Neural cell (in vitro differentiated cells): ENCODE results near the gene MISFA. TPM values are rescaled to one million over a fixed set of nuclear protein-coding genes. Genes with fewer than 3 reads are reported as not detected.

Experiments
- H2AFZ ChIP-seq: fragments of 200-600, 300-800 bp; sonication (generic), shearing (Covaris generic); 2 replicates; pipeline ENCODE4 v1.6.0; 2014; ENCODE audit warnings: low read depth, mild to moderate bottlenecking, antibody characterized with exemption, low read length, moderate library complexity
- H3F3A ChIP-seq: fragments of 200-600 bp; shearing (Covaris generic); 2 replicates; pipeline ENCODE4 v1.6.1; 2016; ENCODE audit warnings: mild to moderate bottlenecking, moderate library complexity, mixed read lengths, antibody characterized with exemption, low read length; ENCODE audit not compliant: insufficient read depth, poor library complexity, severe bottlenecking
- H3K27ac ChIP-seq: fragments of 200-600, 300-800 bp; sonication (generic), shearing (Covaris generic); 2 replicates; pipeline ENCODE4 v1.5.1; 2014; ENCODE audit warnings: mild to moderate bottlenecking, low read length, moderate library complexity
- H3K27me3 ChIP-seq: fragments of 300-800, 200-600 bp; sonication (generic), shearing (Covaris generic); 2 replicates; pipeline ENCODE4 v1.6.0; 2014; ENCODE audit warnings: mild to moderate bottlenecking, low read depth, low read length, moderate library complexity; ENCODE audit not compliant: insufficient read depth
- H3K36me3 ChIP-seq: fragments of 300-800, 200-600 bp; sonication (generic), shearing (Covaris generic); 2 replicates; pipeline ENCODE4 v1.5.1; 2014; ENCODE audit warnings: mild to moderate bottlenecking, antibody characterized with exemption, low read length, moderate library complexity; ENCODE audit not compliant: insufficient read depth
- H3K4me2 ChIP-seq: fragments of 300-800, 200-600 bp; sonication (generic), shearing (Covaris generic); 2 replicates; pipeline ENCODE4 v1.6.0; 2014; ENCODE audit warnings: mild to moderate bottlenecking, low read length
- H3K4me3 ChIP-seq: fragments of 300-800, 200-600 bp; sonication (generic), shearing (Covaris generic); 2 replicates; pipeline ENCODE4 v1.5.1; 2014; ENCODE audit warnings: mild to moderate bottlenecking, low read length, moderate library complexity
- H3K79me2 ChIP-seq: fragments of 200-600 bp; shearing (Covaris generic); replicated peaks from 2 replicates; pipeline ENCODE4 v1.6.0; 2014; ENCODE audit warnings: mild to moderate bottlenecking, low read length, moderate library complexity; ENCODE audit not compliant: insufficient read depth
- H3K9ac ChIP-seq: fragments of 300-800, 200-600 bp; sonication (generic), shearing (Covaris generic); 2 replicates; pipeline ENCODE4 v1.6.1; 2016; ENCODE audit warnings: mild to moderate bottlenecking, low read length, mixed read lengths
- H3K9me2 ChIP-seq: fragments of 200-600 bp; shearing (Covaris generic); 2 replicates; pipeline ENCODE4 v1.6.1; 2016; ENCODE audit warnings: mild to moderate bottlenecking, low read length, mixed read lengths; ENCODE audit not compliant: insufficient read depth
- H3K9me3 ChIP-seq: fragments of 200-600, 300-800 bp; sonication (generic), shearing (Covaris generic); 2 replicates; pipeline ENCODE4 v1.6.1; 2016; ENCODE audit warnings: mild to moderate bottlenecking, mixed run types, low read length, moderate library complexity, mixed read lengths
- H4K20me1 ChIP-seq: fragments of 200-600 bp; shearing (Covaris generic); 2 replicates; pipeline ENCODE4 v1.6.1; 2016; ENCODE audit warnings: mild to moderate bottlenecking, mixed run types; ENCODE audit not compliant: insufficient read depth
- EP300 ChIP-seq: fragments of 450-650 bp; conservative IDR thresholded peaks from 2 replicates; pipeline ENCODE4 v1.6.1; 2014; ENCODE audit warnings: antibody characterized with exemption, mild to moderate bottlenecking, moderate library complexity; ENCODE audit not compliant: poor library complexity, severe bottlenecking
- EZH2 ChIP-seq: fragments of 200-600, 300-800 bp; shearing (Covaris generic), sonication (generic); IDR thresholded peaks from 2 replicates; pipeline ENCODE4 v1.6.1; 2014; ENCODE audit warnings: antibody characterized with exemption, low read length, borderline replicate concordance, mild to moderate bottlenecking; ENCODE audit not compliant: insufficient read depth, poor library complexity, severe bottlenecking
- MXI1 ChIP-seq: fragments of 450-650 bp; conservative IDR thresholded peaks from 2 replicates; pipeline ENCODE4 v1.6.1; 2014; ENCODE audit warnings: antibody characterized with exemption, mild to moderate bottlenecking; ENCODE audit not compliant: poor library complexity, severe bottlenecking
- POLR2AphosphoS5 ChIP-seq: IDR thresholded peaks from 2 replicates; pipeline ENCODE4 v1.6.1; 2012
- RAD21 ChIP-seq: fragments of 450-650 bp; conservative IDR thresholded peaks from 2 replicates; pipeline ENCODE4 v1.6.1; 2014; ENCODE audit warnings: antibody characterized with exemption, mild to moderate bottlenecking, moderate library complexity
- SMC3 ChIP-seq: fragments of 450-650 bp; conservative IDR thresholded peaks from 2 replicates; pipeline ENCODE4 v1.6.1; 2014; ENCODE audit warnings: antibody characterized with exemption, mild to moderate bottlenecking, moderate library complexity; ENCODE audit not compliant: poor library complexity
- TAF1 ChIP-seq: IDR thresholded peaks from 2 replicates; pipeline ENCODE4 v1.6.1; 2012; ENCODE audit warnings: low read depth
- polyA plus RNA-seq: library from polyadenylated mRNA; depleted of rRNA; stranded (reverse); fragments of >200 nt; gene quantifications from 2 replicates; pipeline ENCODE4 v1.2.3, GENCODE V29; 2014
- TF ChIP-seq, protein P1 (sequence below): fragments of 450-650 bp; IDR thresholded peaks from 2 replicates; pipeline ENCODE4 v1.5.1; 2014; ENCODE audit warnings: antibody characterized with exemption, mild to moderate bottlenecking, moderate library complexity; ENCODE audit not compliant: poor library complexity, severe bottlenecking
- TF ChIP-seq, protein P2 (sequence below): IDR thresholded peaks from 2 replicates; pipeline ENCODE4 v1.6.1; 2012; ENCODE audit warnings: borderline replicate concordance

Gene MISFA
- polyA plus RNA-seq, 1 donor from 2014 or later: 6.0 TPM

DNA sequence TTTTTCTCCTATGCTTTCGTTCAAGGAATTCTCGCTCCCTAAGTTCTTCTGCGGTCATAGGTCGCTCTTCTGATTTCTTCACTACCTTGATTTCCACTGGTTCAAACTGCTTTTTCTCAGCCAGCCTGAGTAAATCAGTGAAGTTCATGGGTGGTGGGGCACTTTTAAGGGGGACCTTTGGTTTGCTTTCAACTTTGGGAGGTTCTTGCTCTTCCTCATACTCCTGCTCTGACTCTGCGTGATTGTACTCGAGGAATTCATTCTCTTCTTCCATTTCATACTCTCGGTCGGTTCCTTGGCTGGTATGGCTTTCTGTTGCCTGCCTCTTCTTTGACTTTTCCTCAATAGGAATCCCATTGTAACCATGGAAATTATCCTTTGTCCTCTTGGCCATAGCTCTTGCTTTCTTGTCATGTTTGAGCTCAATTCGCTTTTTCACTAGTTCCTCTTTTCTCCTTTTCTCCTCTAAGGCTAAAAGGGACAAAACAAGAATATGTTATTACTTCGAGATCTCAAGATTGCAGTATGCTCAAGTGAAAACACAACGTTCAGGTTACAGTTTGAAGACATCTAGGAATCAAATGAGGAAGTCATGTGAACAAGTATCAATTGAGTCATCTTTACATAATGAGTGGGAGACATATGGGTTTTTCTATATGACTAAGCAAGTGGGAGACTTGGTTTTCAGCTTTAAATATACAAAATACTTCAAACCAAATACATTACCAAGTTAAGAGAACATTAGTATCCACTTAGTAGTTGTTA lies 16.2 kb downstream of the MISFA start:
- Histone ChIP-seq H3K9me2 (no peaks in the 10 kb centered on the region), H3K27me3 (no peaks in the 10 kb centered on the region), H3K36me3 (peaks cover 15% of the 10 kb centered on the region), H2AFZ (no peak overlapping the region), H3K4me3 (no peak overlapping the region), H3K27ac (no peak overlapping the region), H4K20me1 (no peaks in the 10 kb centered on the region), H3K9me3 (no peaks in the 10 kb centered on the region), H3F3A (no peaks in the 10 kb centered on the region), H3K4me2 (no peak overlapping the region), H3K79me2 (peaks cover 11% of the 10 kb centered on the region), H3K9ac (no peak overlapping the region)
- TF ChIP-seq SMC3: no peak
- no peak for TF ChIP-seq EZH2
- TF ChIP-seq EP300: no peak

DNA sequence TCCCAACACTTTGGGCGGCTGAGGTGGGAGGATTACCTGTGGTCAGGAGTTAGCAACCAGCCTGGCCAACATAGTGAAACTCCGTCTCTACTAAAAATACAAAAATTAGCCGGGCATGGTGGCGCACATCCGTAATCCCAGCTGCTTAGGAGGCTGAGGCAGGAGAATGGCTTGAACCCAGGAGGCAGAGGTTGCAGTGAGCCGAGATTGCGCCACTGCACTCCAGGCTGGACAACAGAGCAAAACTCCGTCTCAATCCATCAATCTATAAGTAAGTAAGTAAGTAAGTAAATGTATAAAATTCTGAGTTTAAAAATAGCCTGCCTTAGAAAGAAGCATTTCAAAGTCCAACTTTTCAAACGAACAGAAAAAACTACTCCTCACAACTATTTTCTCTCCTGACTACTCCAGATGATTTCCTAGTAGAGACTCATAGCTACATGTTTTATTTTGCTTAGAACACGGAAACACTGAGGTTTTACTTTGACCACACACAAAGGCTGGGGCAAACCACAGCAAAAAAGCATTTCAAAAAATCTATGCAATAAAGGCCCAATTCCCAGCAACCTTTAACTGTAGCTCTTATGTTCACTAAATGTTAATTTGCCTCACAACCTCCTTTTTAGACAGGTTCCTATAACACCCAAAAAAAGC lies 18.2 kb downstream of the MISFA start:
- Histone ChIP-seq H3K27ac (no peak overlapping the region), H3K9me3 (no peaks in the 10 kb centered on the region), H2AFZ (no peak overlapping the region), H3K9me2 (no peaks in the 10 kb centered on the region), H3K79me2 (peaks cover 21% of the 10 kb centered on the region), H3F3A (no peaks in the 10 kb centered on the region), H3K27me3 (no peaks in the 10 kb centered on the region), H3K36me3 (peaks cover 15% of the 10 kb centered on the region), H4K20me1 (no peaks in the 10 kb centered on the region), H3K4me2 (no peak overlapping the region), H3K4me3 (no peak overlapping the region), H3K9ac (no peak overlapping the region)
- TF ChIP-seq MXI1: no peak
- TF ChIP-seq SMC3: no peak
- TF ChIP-seq, protein P1, sequence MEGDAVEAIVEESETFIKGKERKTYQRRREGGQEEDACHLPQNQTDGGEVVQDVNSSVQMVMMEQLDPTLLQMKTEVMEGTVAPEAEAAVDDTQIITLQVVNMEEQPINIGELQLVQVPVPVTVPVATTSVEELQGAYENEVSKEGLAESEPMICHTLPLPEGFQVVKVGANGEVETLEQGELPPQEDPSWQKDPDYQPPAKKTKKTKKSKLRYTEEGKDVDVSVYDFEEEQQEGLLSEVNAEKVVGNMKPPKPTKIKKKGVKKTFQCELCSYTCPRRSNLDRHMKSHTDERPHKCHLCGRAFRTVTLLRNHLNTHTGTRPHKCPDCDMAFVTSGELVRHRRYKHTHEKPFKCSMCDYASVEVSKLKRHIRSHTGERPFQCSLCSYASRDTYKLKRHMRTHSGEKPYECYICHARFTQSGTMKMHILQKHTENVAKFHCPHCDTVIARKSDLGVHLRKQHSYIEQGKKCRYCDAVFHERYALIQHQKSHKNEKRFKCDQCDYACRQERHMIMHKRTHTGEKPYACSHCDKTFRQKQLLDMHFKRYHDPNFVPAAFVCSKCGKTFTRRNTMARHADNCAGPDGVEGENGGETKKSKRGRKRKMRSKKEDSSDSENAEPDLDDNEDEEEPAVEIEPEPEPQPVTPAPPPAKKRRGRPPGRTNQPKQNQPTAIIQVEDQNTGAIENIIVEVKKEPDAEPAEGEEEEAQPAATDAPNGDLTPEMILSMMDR: no peak
- TF ChIP-seq EZH2: no peak
- no peak for TF ChIP-seq TAF1
- no peak for TF ChIP-seq RAD21
- TF ChIP-seq POLR2AphosphoS5: no peak
- TF ChIP-seq, protein P2, sequence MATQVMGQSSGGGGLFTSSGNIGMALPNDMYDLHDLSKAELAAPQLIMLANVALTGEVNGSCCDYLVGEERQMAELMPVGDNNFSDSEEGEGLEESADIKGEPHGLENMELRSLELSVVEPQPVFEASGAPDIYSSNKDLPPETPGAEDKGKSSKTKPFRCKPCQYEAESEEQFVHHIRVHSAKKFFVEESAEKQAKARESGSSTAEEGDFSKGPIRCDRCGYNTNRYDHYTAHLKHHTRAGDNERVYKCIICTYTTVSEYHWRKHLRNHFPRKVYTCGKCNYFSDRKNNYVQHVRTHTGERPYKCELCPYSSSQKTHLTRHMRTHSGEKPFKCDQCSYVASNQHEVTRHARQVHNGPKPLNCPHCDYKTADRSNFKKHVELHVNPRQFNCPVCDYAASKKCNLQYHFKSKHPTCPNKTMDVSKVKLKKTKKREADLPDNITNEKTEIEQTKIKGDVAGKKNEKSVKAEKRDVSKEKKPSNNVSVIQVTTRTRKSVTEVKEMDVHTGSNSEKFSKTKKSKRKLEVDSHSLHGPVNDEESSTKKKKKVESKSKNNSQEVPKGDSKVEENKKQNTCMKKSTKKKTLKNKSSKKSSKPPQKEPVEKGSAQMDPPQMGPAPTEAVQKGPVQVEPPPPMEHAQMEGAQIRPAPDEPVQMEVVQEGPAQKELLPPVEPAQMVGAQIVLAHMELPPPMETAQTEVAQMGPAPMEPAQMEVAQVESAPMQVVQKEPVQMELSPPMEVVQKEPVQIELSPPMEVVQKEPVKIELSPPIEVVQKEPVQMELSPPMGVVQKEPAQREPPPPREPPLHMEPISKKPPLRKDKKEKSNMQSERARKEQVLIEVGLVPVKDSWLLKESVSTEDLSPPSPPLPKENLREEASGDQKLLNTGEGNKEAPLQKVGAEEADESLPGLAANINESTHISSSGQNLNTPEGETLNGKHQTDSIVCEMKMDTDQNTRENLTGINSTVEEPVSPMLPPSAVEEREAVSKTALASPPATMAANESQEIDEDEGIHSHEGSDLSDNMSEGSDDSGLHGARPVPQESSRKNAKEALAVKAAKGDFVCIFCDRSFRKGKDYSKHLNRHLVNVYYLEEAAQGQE: no peak
- no peak for TF ChIP-seq EP300
